ENCODE data around the gene MPZL2. TPM values are rescaled to one million over a fixed set of nuclear protein-coding genes. Genes with fewer than 3 reads are reported as not detected.
A peak's percentile ranks its signal among the peaks of the same experiment; 100 is the strongest.

The MPZL2 gene
- total and polyA plus RNA-seq, 2 of the 13 experiments (the other 11 are each of a cell fraction or from before 2014, with no cell fraction given) = 27.9 to 53.7 TPM

DNA sequence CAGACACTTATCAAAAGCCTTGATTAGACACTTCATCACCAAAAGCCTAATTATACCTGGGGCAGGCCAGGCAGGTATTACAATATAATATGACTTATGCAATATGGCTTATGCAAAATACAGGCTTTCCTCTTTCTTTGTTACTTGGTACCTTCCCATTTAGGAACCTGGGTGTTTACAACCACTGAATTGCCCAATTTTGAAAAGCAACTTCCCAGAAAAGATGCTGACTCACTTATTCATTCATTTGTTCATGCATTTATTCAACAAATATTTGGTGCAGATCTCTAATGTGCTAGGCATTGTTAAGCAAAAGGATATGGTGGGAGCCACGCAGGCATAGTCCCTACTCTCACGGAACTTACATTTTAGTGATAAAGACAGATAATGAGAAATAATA is 25.7 kb downstream of the MPZL2 start:
- no peaks in the 10 kb centered on the region for H3K79me2 ChIP-seq (ENCODE audit: insufficient read depth, low read length)
- H3K27me3 ChIP-seq (ENCODE audit: control insufficient read depth in 1 of 2, insufficient read depth in 2 of 2, low read length in 2 of 2) = no peaks in the 10 kb centered on the region
- no TSS peak for BruUV-seq (replicated peaks)
- H4K20me1 ChIP-seq (ENCODE audit: insufficient read depth, low read length) = no peaks in the 10 kb centered on the region
- POLR2A ChIA-PET = no interaction called here
- H3K9ac ChIP-seq (ENCODE audit: insufficient read depth, low read depth, low read length) = no peak overlapping the region
- no peak overlapping the region for H3K4me2 ChIP-seq (ENCODE audit: low read depth, low read length)
- no peak overlapping the region for H3K4me3 ChIP-seq (replicated peaks in 1 of 3; ENCODE audit: insufficient read depth in 1 of 3, low read depth in 2 of 3, low read length in 3 of 3)
- FAIRE-seq = no peak
- no peak for DNase-seq (ENCODE audit: low spot score)
- peaks cover 34% of the 10 kb centered on the region for H3K4me1 ChIP-seq (ENCODE audit: insufficient read depth, low read length)
- H3K36me3 ChIP-seq (replicated peaks in 1 of 2; ENCODE audit: control insufficient read depth in 1 of 2, insufficient read depth in 2 of 2, low read length in 2 of 2) = peaks cover 0 to 17% of the 10 kb centered on the region in 2 experiments; a peak in 3 of 5 replicates
- ATAC-seq = no peak
- H2AFZ ChIP-seq (ENCODE audit: low read length) = no peak overlapping the region
- TF ChIP-seq MAFK (conservative IDR thresholded peaks at IDR 0.05 in 1 of 2, IDR thresholded peaks at IDR 0.05 in 1 of 2; ENCODE audit: low read length in 2 of 2) = 0 out of 4 replicates have a peak, but pooled peaks of 1 of the 2 experiments have one; percentile 8
- TF ChIP-seq MAFF (IDR thresholded peaks at IDR 0.05; ENCODE audit: low read depth, low read length) = 0 out of 2 replicates have a peak, but pooled peaks have one; percentile 11
- TF ChIP-seq, protein P1, sequence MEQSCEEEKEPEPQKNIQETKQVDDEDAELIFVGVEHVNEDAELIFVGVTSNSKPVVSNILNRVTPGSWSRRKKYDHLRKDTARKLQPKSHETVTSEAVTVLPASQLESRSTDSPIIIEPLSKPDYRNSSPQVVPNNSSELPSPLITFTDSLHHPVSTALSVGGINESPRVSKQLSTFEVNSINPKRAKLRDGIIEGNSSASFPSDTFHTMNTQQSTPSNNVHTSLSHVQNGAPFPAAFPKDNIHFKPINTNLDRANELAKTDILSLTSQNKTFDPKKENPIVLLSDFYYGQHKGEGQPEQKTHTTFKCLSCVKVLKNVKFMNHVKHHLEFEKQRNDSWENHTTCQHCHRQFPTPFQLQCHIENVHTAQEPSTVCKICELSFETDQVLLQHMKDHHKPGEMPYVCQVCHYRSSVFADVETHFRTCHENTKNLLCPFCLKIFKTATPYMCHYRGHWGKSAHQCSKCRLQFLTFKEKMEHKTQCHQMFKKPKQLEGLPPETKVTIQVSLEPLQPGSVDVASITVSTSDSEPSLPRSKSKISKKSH (CRISPR knock-in tag; IDR thresholded peaks at IDR 0.05; ENCODE audit: borderline replicate concordance) = no peak
- no peak for TF ChIP-seq ZNF776 (CRISPR knock-in tag; IDR thresholded peaks at IDR 0.05)
- no peak for TF ChIP-seq IKZF1 (IDR thresholded peaks at IDR 0.05)
- TF ChIP-seq ZNF101 (CRISPR knock-in tag; IDR thresholded peaks at IDR 0.05; ENCODE audit: borderline replicate concordance, low read depth) = no peak
- TF ChIP-seq, protein P2, sequence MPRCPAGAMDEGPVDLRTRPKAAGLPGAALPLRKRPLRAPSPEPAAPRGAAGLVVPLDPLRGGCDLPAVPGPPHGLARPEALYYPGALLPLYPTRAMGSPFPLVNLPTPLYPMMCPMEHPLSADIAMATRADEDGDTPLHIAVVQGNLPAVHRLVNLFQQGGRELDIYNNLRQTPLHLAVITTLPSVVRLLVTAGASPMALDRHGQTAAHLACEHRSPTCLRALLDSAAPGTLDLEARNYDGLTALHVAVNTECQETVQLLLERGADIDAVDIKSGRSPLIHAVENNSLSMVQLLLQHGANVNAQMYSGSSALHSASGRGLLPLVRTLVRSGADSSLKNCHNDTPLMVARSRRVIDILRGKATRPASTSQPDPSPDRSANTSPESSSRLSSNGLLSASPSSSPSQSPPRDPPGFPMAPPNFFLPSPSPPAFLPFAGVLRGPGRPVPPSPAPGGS (CRISPR knock-in tag; IDR thresholded peaks at IDR 0.05) = no peak
- CTCF ChIA-PET (ENCODE audit: low intra/inter-chr PET ratio, low total read pairs) = no interaction called here
- 100% methylated on average over 2 of the region's 2 CpGs for WGBS (ENCODE audit: low lambda C conversion rate)
- H3K27ac ChIP-seq (ENCODE audit: extremely low read length, insufficient read depth, low read length) = no peak overlapping the region
- intact Hi-C loops (cut with micrococcal nuclease; ENCODE audit: unreplicated experiment) = no loop called here
- in situ Hi-C loops (cut with HindIII; ENCODE audit: extremely low pct_ligation_motif_present, low pct_unique_long_range_greater_than_20kb) = no loop called here
- H3K9me3 ChIP-seq (ENCODE audit: low read length) = no peaks in the 10 kb centered on the region
